ENCODE results near the gene SLC46A3. TPM values are rescaled to one million over a fixed set of nuclear protein-coding genes. Genes with fewer than 3 reads are reported as not detected.

SLC46A3 gene
- total and polyA plus RNA-seq, 8 donors: 1.2 to 14.5 (median 1.7) TPM

GRCh38 chr13:28671126-28671792 is 47.5 kb downstream of the SLC46A3 start:
- no peak for DNase-seq
- H3K27ac ChIP-seq: peak overlapping the region in 1 of 2 donors; percentile 76
- no peak for ATAC-seq
- TF ChIP-seq, protein P1, sequence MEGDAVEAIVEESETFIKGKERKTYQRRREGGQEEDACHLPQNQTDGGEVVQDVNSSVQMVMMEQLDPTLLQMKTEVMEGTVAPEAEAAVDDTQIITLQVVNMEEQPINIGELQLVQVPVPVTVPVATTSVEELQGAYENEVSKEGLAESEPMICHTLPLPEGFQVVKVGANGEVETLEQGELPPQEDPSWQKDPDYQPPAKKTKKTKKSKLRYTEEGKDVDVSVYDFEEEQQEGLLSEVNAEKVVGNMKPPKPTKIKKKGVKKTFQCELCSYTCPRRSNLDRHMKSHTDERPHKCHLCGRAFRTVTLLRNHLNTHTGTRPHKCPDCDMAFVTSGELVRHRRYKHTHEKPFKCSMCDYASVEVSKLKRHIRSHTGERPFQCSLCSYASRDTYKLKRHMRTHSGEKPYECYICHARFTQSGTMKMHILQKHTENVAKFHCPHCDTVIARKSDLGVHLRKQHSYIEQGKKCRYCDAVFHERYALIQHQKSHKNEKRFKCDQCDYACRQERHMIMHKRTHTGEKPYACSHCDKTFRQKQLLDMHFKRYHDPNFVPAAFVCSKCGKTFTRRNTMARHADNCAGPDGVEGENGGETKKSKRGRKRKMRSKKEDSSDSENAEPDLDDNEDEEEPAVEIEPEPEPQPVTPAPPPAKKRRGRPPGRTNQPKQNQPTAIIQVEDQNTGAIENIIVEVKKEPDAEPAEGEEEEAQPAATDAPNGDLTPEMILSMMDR (IDR thresholded peaks at IDR 0.05): no peak
- intact Hi-C loops (cut with DNase I): no loop called here
- H3K4me1 ChIP-seq: peaks cover 0 to 29% of the 10 kb centered on the region in 2 donors
- H3K9me3 ChIP-seq: no peaks in the 10 kb centered on the region
- no peak overlapping the region for H3K4me3 ChIP-seq
- H3K36me3 ChIP-seq: peaks cover 15 to 100% of the 10 kb centered on the region in 2 donors
- no peaks in the 10 kb centered on the region for H3K27me3 ChIP-seq

DNA sequence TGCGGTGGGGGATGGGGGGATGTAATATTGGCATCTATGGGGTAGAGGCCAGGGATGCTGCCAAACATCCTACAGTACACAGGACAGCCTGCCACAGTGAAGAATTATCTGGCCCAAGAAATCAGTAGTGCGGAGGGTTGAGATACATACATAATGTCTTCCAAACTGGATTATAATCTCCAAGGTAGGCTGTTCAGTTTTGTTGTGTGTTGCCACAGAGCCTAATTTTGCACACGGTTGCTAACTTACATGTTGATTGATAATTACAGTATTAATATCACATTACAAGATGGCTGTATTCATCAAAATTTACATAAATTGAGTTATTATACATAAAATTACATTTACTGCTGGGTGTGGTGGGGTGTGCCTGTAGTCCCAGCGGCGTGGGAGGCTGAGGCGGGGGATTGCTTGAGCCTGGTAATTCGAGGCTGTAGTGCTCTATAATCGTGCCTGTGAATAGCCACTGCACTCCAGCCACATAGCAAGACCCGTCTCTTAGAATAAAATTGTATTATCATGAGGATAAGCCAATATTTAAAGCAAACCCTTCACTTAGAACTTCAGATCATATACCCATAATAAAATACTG is 51.8 kb downstream of the SLC46A3 start:
- Histone ChIP-seq H3K27me3 (no peaks in the 10 kb centered on the region), H3K4me1 (peaks cover 0 to 37% of the 10 kb centered on the region in 2 donors), H3K4me3 (no peak overlapping the region), H3K27ac (no peak overlapping the region), H3K9me3 (no peaks in the 10 kb centered on the region), H3K36me3 (peaks cover 11 to 100% of the 10 kb centered on the region in 2 donors)
- ATAC-seq: no peak
- intact Hi-C loops (cut with DNase I): no loop called here
- DNase-seq: no peak
- TF ChIP-seq, protein P1 (IDR thresholded peaks at IDR 0.05): no peak

GRCh38 chr13:28659621-28659970 is 59.2 kb downstream of the SLC46A3 start:
- peaks cover 0 to 26% of the 10 kb centered on the region in 2 donors for H3K36me3 ChIP-seq
- H3K4me3 ChIP-seq: peak overlapping the region; percentile 87 to 92
- peak overlapping the region; percentile 90 to 96 for H3K27ac ChIP-seq
- H3K27me3 ChIP-seq: no peaks in the 10 kb centered on the region
- ATAC-seq: peak; percentile 31
- intact Hi-C loops (cut with DNase I): no loop called here
- DNase-seq: no peak
- peaks cover 10 to 60% of the 10 kb centered on the region in 2 donors for H3K4me1 ChIP-seq
- H3K9me3 ChIP-seq: no peaks in the 10 kb centered on the region
- TF ChIP-seq, protein P1 (IDR thresholded peaks at IDR 0.05): no peak

GRCh38 chr13:28658796-28659620 is 59.8 kb downstream of the SLC46A3 start, which contains the start of gene POMP:
TSS of gene POMP (plus strand) at chr13:28659130. CDS start at chr13:28659185, 55 bp downstream.
- peaks cover 10 to 60% of the 10 kb centered on the region in 2 donors for H3K4me1 ChIP-seq
- TF ChIP-seq, protein P1 (IDR thresholded peaks at IDR 0.05): no peak
- intact Hi-C loops (cut with DNase I): no loop called here

GRCh38 chr13:28658539-28658795 is 60.3 kb downstream of the SLC46A3 start:
- TF ChIP-seq, protein P1 (IDR thresholded peaks at IDR 0.05): no peak
- Histone ChIP-seq H3K4me3 (peak overlapping the region; percentile 87 to 92), H3K27me3 (no peaks in the 10 kb centered on the region), H3K4me1 (peaks cover 10 to 54% of the 10 kb centered on the region in 2 donors), H3K36me3 (peaks cover 0 to 14% of the 10 kb centered on the region in 2 donors), H3K27ac (peak overlapping the region; percentile 90 to 96), H3K9me3 (no peaks in the 10 kb centered on the region)
- no peak for DNase-seq
- intact Hi-C loops (cut with DNase I): no loop called here
- peak; percentile 13 for ATAC-seq

More at GRCh38 chr13:28658796-28659620, 59.8 kb downstream of the SLC46A3 start, which contains the start of gene POMP:
- H3K27me3 ChIP-seq: no peaks in the 10 kb centered on the region
- ATAC-seq (peak; percentile 99), DNase-seq (peak; percentile 91 to 98 (median 94))
- peak within 1 kb of the TSS; percentile 90 to 96 for H3K27ac ChIP-seq
- no peaks in the 10 kb centered on the region for H3K9me3 ChIP-seq
- H3K4me3 ChIP-seq: peak within 1 kb of the TSS; percentile 87 to 92
- peaks cover 0 to 20% of the 10 kb centered on the region in 2 donors for H3K36me3 ChIP-seq
